Mesenchymal stem cell (in vitro differentiated cells and primary cell): ENCODE results near the gene HGS.

ENCODE experiments used
- DNase-seq: peaks from one replicate; pipeline ENCODE4 v3.0.0-alpha.2; 2013
- H2AFZ ChIP-seq: one replicate; pipeline ENCODE4 v1.6.1; 2013; ENCODE audit warnings: low read depth, mild to moderate bottlenecking, control low read depth, inconsistent platforms, low read length, moderate library complexity
- H2AK5ac ChIP-seq: 2 replicates; pipeline ENCODE4 v1.6.1; 2013; ENCODE audit warnings: low read length, moderate library complexity, mild to moderate bottlenecking, inconsistent platforms; ENCODE audit not compliant: severe bottlenecking
- H2BK120ac ChIP-seq: one replicate; pipeline ENCODE4 v1.6.1; 2013; ENCODE audit warnings: low read depth, mild to moderate bottlenecking, inconsistent platforms, low read length, moderate library complexity
- H2BK12ac ChIP-seq, 2 experiments: one replicate each; pipeline ENCODE4 v1.6.1; 2013; ENCODE audit warnings: inconsistent platforms in 2 of 2, low read length in 2 of 2, mild to moderate bottlenecking in 2 of 2, moderate library complexity in 2 of 2, control low read depth in 1 of 2
- H2BK15ac ChIP-seq: one replicate; pipeline ENCODE4 v1.6.1; 2013; ENCODE audit warnings: mild to moderate bottlenecking, low read depth, inconsistent platforms; ENCODE audit not compliant: poor library complexity, severe bottlenecking
- H2BK5ac ChIP-seq: 2 replicates; pipeline ENCODE4 v1.6.1; 2013; ENCODE audit warnings: low read depth, mild to moderate bottlenecking, low read length, control low read depth, inconsistent platforms; ENCODE audit not compliant: poor library complexity, severe bottlenecking
- H3K14ac ChIP-seq, 2 experiments: one replicate each; pipeline ENCODE4 v1.6.1; 2013; ENCODE audit warnings: inconsistent platforms in 2 of 2, low read length in 2 of 2, control low read depth in 1 of 2, mild to moderate bottlenecking in 1 of 2, moderate library complexity in 1 of 2
- H3K18ac ChIP-seq, 2 experiments: one replicate each; pipeline ENCODE4 v1.6.1; 2013; ENCODE audit warnings: inconsistent platforms in 2 of 2, low read length in 2 of 2, control low read depth in 1 of 2, low read depth in 1 of 2, mild to moderate bottlenecking in 1 of 2
- H3K23ac ChIP-seq, 2 experiments: one replicate each; pipeline ENCODE4 v1.6.1; 2013; ENCODE audit warnings: inconsistent platforms in 2 of 2, low read length in 2 of 2, mild to moderate bottlenecking in 2 of 2, moderate library complexity in 2 of 2, control low read depth in 1 of 2
- H3K27ac ChIP-seq: 2 replicates; pipeline ENCODE4 v1.5.1; 2013; ENCODE audit warnings: mild to moderate bottlenecking, moderate library complexity, low read length, control low read depth, inconsistent platforms; ENCODE audit not compliant: poor library complexity, severe bottlenecking
- H3K27me3 ChIP-seq, 2 experiments: 2 replicates each; pipeline versions ENCODE4 v1.6.1 to v1.7.0; 2013; ENCODE audit warnings: low read length in 2 of 2, mild to moderate bottlenecking in 2 of 2, moderate library complexity in 2 of 2, control low read depth in 1 of 2, inconsistent platforms in 1 of 2; ENCODE audit not compliant: control insufficient read depth in 1 of 2, insufficient read depth in 1 of 2
- H3K36me3 ChIP-seq, 2 experiments: 2 replicates each; pipeline versions ENCODE4 v1.6.1 to v1.7.0; 2013; ENCODE audit warnings: low read length in 2 of 2, control low read depth in 1 of 2, inconsistent platforms in 1 of 2, low read depth in 1 of 2, mild to moderate bottlenecking in 1 of 2; ENCODE audit not compliant: insufficient read depth in 2 of 2, control insufficient read depth in 1 of 2
- H3K4ac ChIP-seq, 2 experiments: one replicate each; pipeline ENCODE4 v1.6.1; 2013; ENCODE audit warnings: inconsistent platforms in 2 of 2, low read length in 2 of 2, mild to moderate bottlenecking in 2 of 2, moderate library complexity in 2 of 2, control low read depth in 1 of 2, low read depth in 1 of 2
- H3K4me1 ChIP-seq: 2 replicates; pipeline ENCODE4 v1.6.1; 2013; ENCODE audit warnings: low read depth, low read length, control low read depth; ENCODE audit not compliant: control insufficient read depth, insufficient read depth
- H3K4me2 ChIP-seq: 2 replicates; pipeline ENCODE4 v1.6.1; 2013; ENCODE audit warnings: low read length, mild to moderate bottlenecking, inconsistent platforms; ENCODE audit not compliant: poor library complexity, severe bottlenecking
- H3K4me3 ChIP-seq, 2 experiments: 2 replicates each; pipeline versions ENCODE4 v1.5.1 to v1.7.0; 2013; ENCODE audit warnings: low read length in 2 of 2, mild to moderate bottlenecking in 2 of 2, control low read depth in 1 of 2, low read depth in 1 of 2; ENCODE audit not compliant: insufficient read depth in 1 of 2
- H3K79me1 ChIP-seq: replicated peaks from 2 replicates; pipeline ENCODE4 v1.6.1; 2013; ENCODE audit warnings: mild to moderate bottlenecking, control low read depth, low read length, inconsistent platforms; ENCODE audit not compliant: poor library complexity, severe bottlenecking
- H3K9ac ChIP-seq: 2 replicates; pipeline ENCODE4 v1.7.0; 2013; ENCODE audit warnings: mild to moderate bottlenecking, low read length, moderate library complexity
- H3K9me3 ChIP-seq: 2 replicates; pipeline ENCODE4 v1.7.0; 2013; ENCODE audit warnings: mild to moderate bottlenecking, low read length; ENCODE audit not compliant: control insufficient read depth
- H4K8ac ChIP-seq: one replicate; pipeline ENCODE4 v1.6.1; 2013; ENCODE audit warnings: inconsistent platforms, mild to moderate bottlenecking, low read length, moderate library complexity
- H4K91ac ChIP-seq: one replicate; pipeline ENCODE4 v1.6.1; 2013; ENCODE audit warnings: mild to moderate bottlenecking, low read length, inconsistent platforms
- WGBS: methylation state at CpG from one replicate; pipeline ENCODE4 v1.1.7; 2013; ENCODE audit warnings: mixed read lengths; 5-methylcytosine and 5-hydroxymethylcytosine counted together

HGS gene

GRCh38 chr17:81690549-81690948 is 6.7 kb downstream of the HGS start:
- Histone ChIP-seq H3K9ac (no peak overlapping the region), H2BK120ac (no peak overlapping the region), H2BK15ac (no peak overlapping the region), H3K18ac (no peak overlapping the region), H3K79me1 (peaks cover 32% of the 10 kb centered on the region), H3K4me1 (peaks cover 13% of the 10 kb centered on the region), H3K9me3 (no peaks in the 10 kb centered on the region), H2AK5ac (no peak overlapping the region), H3K27me3 (no peaks in the 10 kb centered on the region), H2BK12ac (no peak overlapping the region), H3K4me2 (no peak overlapping the region), H2BK5ac (no peak overlapping the region), H3K36me3 (peaks cover 96 to 97% of the 10 kb centered on the region in 2 experiments), H3K4me3 (no peak overlapping the region), H4K91ac (no peak overlapping the region), H3K14ac (no peak overlapping the region), H3K4ac (no peak overlapping the region), H3K27ac (no peak overlapping the region), H4K8ac (no peak overlapping the region), H3K23ac (no peak overlapping the region), H2AFZ (no peak overlapping the region)
- DNase-seq = no peak
- 98% methylated on average over 17 of the region's 17 CpGs for WGBS

GRCh38 chr17:81691196-81691595 is 7.4 kb downstream of the HGS start:
- no peak for DNase-seq
- no peak overlapping the region for H2AK5ac ChIP-seq
- H3K14ac ChIP-seq = no peak overlapping the region
- no peak overlapping the region for H4K91ac ChIP-seq
- H3K36me3 ChIP-seq = peaks cover 96 to 99% of the 10 kb centered on the region in 2 experiments
- H2BK15ac ChIP-seq = no peak overlapping the region
- WGBS = 99% methylated on average over 18 of the region's 18 CpGs
- H4K8ac ChIP-seq = no peak overlapping the region
- peak overlapping the region in 1 of 2 experiments; percentile 5 for H3K4ac ChIP-seq
- no peak overlapping the region for H3K4me2 ChIP-seq
- no peak overlapping the region for H3K27ac ChIP-seq
- H2AFZ ChIP-seq = no peak overlapping the region
- no peaks in the 10 kb centered on the region for H3K9me3 ChIP-seq
- H3K23ac ChIP-seq = no peak overlapping the region
- no peaks in the 10 kb centered on the region for H3K27me3 ChIP-seq
- no peak overlapping the region for H3K9ac ChIP-seq
- H2BK120ac ChIP-seq = no peak overlapping the region
- no peak overlapping the region for H2BK12ac ChIP-seq
- peaks cover 34% of the 10 kb centered on the region for H3K79me1 ChIP-seq
- peaks cover 10% of the 10 kb centered on the region for H3K4me1 ChIP-seq
- no peak overlapping the region for H3K18ac ChIP-seq
- no peak overlapping the region for H2BK5ac ChIP-seq
- no peak overlapping the region for H3K4me3 ChIP-seq

- no peak overlapping the region for H2AK5ac ChIP-seq
- no peaks in the 10 kb centered on the region for H3K27me3 ChIP-seq
- DNase-seq = no peak
- H4K91ac ChIP-seq = no peak overlapping the region
- H3K14ac ChIP-seq = no peak overlapping the region
- no peak overlapping the region for H4K8ac ChIP-seq
- no peak overlapping the region for H2AFZ ChIP-seq
- no peak overlapping the region for H2BK15ac ChIP-seq
- peaks cover 7% of the 10 kb centered on the region for H3K4me1 ChIP-seq
- H2BK12ac ChIP-seq = no peak overlapping the region
- H3K9ac ChIP-seq = no peak overlapping the region
- peaks cover 96 to 99% of the 10 kb centered on the region in 2 experiments for H3K36me3 ChIP-seq
- H3K27ac ChIP-seq = no peak overlapping the region
- H3K23ac ChIP-seq = no peak overlapping the region
- 98% methylated on average over 20 of the region's 20 CpGs for WGBS
- H3K18ac ChIP-seq = no peak overlapping the region
- H3K4me2 ChIP-seq = no peak overlapping the region
- H3K4me3 ChIP-seq = no peak overlapping the region
- no peaks in the 10 kb centered on the region for H3K9me3 ChIP-seq
- peaks cover 37% of the 10 kb centered on the region for H3K79me1 ChIP-seq
- H2BK120ac ChIP-seq = no peak overlapping the region
- H3K4ac ChIP-seq = peak overlapping the region in 1 of 2 experiments; percentile 5
- H2BK5ac ChIP-seq = no peak overlapping the region
Measured at GRCh38 chr17:81691608-81692007, 7.8 kb downstream of the HGS start.

- 93% methylated on average over 29 of the region's 35 CpGs for WGBS
- H3K4ac ChIP-seq = no peak overlapping the region
- no peak overlapping the region for H4K91ac ChIP-seq
- H3K4me3 ChIP-seq = no peak overlapping the region
- H3K4me1 ChIP-seq = peaks cover 6% of the 10 kb centered on the region
- H3K9me3 ChIP-seq = no peaks in the 10 kb centered on the region
- no peak overlapping the region for H3K23ac ChIP-seq
- no peak overlapping the region for H2AFZ ChIP-seq
- no peak overlapping the region for H2BK120ac ChIP-seq
- no peak overlapping the region for H2BK15ac ChIP-seq
- H3K27ac ChIP-seq = no peak overlapping the region
- no peak overlapping the region for H3K14ac ChIP-seq
- no peak overlapping the region for H3K4me2 ChIP-seq
- H3K79me1 ChIP-seq = peaks cover 34% of the 10 kb centered on the region
- no peak overlapping the region for H3K9ac ChIP-seq
- H3K36me3 ChIP-seq = peaks cover 96 to 99% of the 10 kb centered on the region in 2 experiments
- no peak overlapping the region for H3K18ac ChIP-seq
- no peak for DNase-seq
- no peak overlapping the region for H2AK5ac ChIP-seq
- H2BK12ac ChIP-seq = no peak overlapping the region
- no peak overlapping the region for H4K8ac ChIP-seq
- no peaks in the 10 kb centered on the region for H3K27me3 ChIP-seq
- H2BK5ac ChIP-seq = no peak overlapping the region
Measured at GRCh38 chr17:81693509-81694210, 9.8 kb downstream of the HGS start.
